ENCODE data around the gene CERS3.

CERS3 gene

DNA sequence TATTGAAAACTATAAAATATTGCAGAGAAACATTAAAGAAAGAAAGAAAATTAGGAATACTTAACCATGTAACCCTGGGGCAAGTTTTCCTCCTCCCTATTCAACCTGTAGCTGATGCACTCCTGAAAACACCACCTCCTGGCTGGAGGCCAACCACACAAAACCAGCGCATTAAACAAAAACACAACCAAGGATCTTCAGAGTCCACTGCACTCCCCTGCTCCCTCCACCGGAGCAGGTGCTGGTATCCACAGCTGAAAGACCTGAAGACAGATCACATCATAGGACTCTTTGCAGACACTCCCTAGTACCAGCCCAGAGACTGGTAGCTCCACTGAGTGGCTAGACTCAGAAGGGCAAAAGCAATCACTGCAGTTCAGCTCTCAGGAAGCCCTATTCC, 173.4 kb downstream of the CERS3 start:
- H3K4me1 ChIP-seq: peaks cover 0 to 6% (median 3%) of the 10 kb centered on the region in 4 donors
- H3K9me3 ChIP-seq: no peaks in the 10 kb centered on the region
- no peak for DNase-seq
- H3K27me3 ChIP-seq: peaks cover 0 to 14% of the 10 kb centered on the region in 2 donors
- no peak overlapping the region for H3K27ac ChIP-seq
- no peak overlapping the region for H3K4me3 ChIP-seq
- intact Hi-C loops (cut with DNase I; ENCODE audit: low total_unique reads): no loop called here
- H3K36me3 ChIP-seq: no peaks in the 10 kb centered on the region
- no peak for TF ChIP-seq CTCF (IDR thresholded peaks at IDR 0.05)

DNA sequence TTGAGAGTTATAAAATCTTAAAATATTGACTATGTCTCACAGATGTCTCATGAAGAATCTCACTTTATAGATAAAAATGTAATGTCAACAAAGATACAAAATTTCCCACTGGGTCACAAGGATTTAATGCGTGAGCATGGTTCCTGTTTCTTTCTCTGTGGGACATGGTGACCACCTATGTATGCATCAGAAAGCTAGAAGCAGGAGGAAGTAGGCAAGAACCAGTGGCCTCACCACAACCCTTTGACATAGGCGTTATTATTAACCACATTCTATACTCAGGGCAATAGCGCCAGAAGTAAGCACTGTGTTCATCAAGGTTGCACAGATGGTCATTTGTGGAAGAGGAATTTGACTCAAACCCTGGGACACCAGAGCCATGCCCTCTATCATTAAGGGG, 175.3 kb downstream of the CERS3 start:
- intact Hi-C loops (cut with DNase I; ENCODE audit: low total_unique reads): no loop called here
- no peaks in the 10 kb centered on the region for H3K9me3 ChIP-seq

DNA sequence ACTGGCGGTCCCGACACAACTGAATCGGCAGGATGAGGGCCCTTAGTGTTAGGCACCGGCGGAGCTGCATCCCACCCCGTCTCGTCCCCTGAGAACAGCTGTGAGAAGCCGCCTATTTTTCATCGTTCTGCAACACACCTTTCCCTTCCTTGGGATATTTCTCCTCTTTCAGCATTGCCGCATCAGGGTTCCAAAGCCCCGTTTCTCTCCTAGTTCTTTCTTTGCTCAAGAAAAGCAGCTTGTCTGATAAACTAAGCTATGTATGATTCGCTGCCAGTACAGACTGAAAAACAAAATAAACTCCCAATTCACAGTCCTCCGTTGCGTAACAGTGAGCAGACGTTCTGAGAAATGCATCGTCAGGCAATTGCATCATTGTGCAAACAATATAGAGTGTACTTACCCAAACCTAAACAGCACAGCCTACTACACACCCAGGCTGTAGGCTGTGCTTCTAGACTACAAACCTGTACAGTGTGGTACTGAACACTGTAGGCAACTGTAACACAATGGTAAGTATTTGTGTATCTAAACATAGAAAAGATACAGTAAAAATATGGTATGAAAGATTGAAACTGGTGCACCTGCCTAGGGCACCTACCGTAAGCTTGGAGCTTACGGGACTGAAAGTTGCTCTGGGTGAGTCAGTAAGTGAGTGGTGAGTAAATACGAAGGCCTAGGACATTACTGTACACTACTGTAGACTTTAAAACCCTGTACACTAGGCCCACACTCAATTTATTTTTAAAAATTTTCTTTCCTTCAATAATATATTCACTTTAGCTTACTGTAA, 178.1 kb downstream of the CERS3 start:
- Histone ChIP-seq H3K4me1 (peaks cover 0 to 16% (median 9%) of the 10 kb centered on the region in 4 donors), H3K27me3 (peaks cover 0 to 10% of the 10 kb centered on the region in 2 donors), H3K27ac (peak overlapping the region; percentile 94 to 99), H3K9me3 (no peaks in the 10 kb centered on the region), H3K4me3 (peak overlapping the region; percentile 70 to 73), H3K36me3 (no peaks in the 10 kb centered on the region)
- peak in 1 of 2 donors; percentile 59 for DNase-seq
- no peak for TF ChIP-seq CTCF (IDR thresholded peaks at IDR 0.05)
- intact Hi-C loops (cut with DNase I; ENCODE audit: low total_unique reads): no loop called here

More for the DNA sequence above, 175.3 kb downstream of the CERS3 start:
- no peak for DNase-seq
- TF ChIP-seq CTCF (IDR thresholded peaks at IDR 0.05): no peak
- Histone ChIP-seq H3K36me3 (no peaks in the 10 kb centered on the region), H3K27me3 (peaks cover 0 to 10% of the 10 kb centered on the region in 2 donors), H3K4me3 (no peak overlapping the region), H3K4me1 (peaks cover 0 to 16% (median 9%) of the 10 kb centered on the region in 4 donors), H3K27ac (no peak overlapping the region)

All from tibial artery (tissue), 4 donors.